DND-41 (cell line): ENCODE results near the gene FAAP100.

Experiments used
- CTCF ChIP-seq: IDR thresholded peaks from 2 replicates; pipeline ENCODE4 v1.5.1; 2012; ENCODE audit warnings: borderline replicate concordance, low read length, moderate library complexity, mild to moderate bottlenecking; ENCODE audit not compliant: poor library complexity, severe bottlenecking; ENCODE audit errors: extremely low read depth
- EZH2 ChIP-seq: IDR thresholded peaks from 3 replicates; pipeline ENCODE4 v1.6.1; 2012; ENCODE audit warnings: borderline replicate concordance, low read depth, mild to moderate bottlenecking, moderate library complexity, low read length, inconsistent platforms; ENCODE audit not compliant: severe bottlenecking

GRCh38 chr17:81572563-81573168 is 20.5 kb upstream of the FAAP100 start:
- TF ChIP-seq CTCF (no peak), EZH2 (no peak)
